ENCODE data around the gene OR7C2. TPM values are rescaled to one million over a fixed set of nuclear protein-coding genes. Genes with fewer than 3 reads are reported as not detected.

The OR7C2 gene
- not detected in 2 replicates for total RNA-seq

GRCh38 chr19:14941189-14941588, at the start of gene OR7C2:
Gene OR7C2 (plus strand): TSS chr19:14941489. CDS start chr19:14941489, 0 bp downstream.

DNA sequence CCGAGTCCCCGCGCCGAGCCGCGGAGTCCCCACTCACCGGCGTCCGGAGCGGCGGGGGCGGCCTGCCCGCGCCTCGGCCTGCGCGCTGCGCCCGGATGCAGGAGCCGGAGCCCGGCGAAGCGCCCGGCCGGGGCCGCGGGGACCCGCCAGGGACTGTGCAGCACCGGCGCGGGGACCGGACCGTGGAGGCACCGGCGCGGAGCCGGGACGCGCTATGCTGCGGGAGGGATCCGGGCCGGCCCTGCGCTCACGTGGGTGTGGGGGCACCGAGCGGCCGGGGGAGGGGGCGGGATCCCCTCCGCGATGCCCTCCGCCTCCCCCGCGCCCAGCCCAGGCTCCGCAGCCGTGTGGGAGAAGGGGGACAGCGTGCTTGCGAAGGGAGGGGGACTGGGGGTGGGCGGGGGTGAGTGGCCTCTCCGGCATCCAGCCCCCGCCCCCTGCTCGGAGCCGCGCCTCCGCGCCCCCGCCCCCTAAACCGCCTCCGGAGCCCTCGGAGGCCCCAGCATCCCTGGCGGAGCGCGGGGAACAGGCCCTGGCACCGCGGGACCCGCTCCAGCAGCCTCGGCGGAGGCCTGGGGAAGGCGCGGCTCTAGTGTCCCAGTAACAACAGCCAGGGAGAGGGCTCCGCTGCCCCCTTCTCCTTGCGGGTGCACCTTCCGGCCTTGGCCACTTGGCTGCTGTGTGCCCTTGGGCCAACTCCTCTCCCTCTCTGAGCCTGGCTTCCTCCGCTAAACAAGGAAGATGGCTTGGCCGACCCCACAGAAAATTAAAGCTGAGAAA, 38.4 kb downstream of the OR7C2 start, which contains the start of gene SLC1A6:
TSS of gene SLC1A6 (minus strand) at position 389 of the 780 bp plus-strand sequence. CDS start 6,954 bp downstream, outside the sequence.

Other genes starting within 250 kb of the OR7C2 start
- 0.51 TPM in 1 of 2 replicates, not detected in the other for gene ADGRE2, start 162.9 kb upstream of the OR7C2 start, total RNA-seq
- gene OR7A5, start 106.3 kb upstream of the OR7C2 start, total RNA-seq, result not detected in 2 replicates
- not detected in 2 replicates for gene OR7C1, start 106.3 kb upstream of the OR7C2 start, total RNA-seq
- not detected in 2 replicates for gene OR7A10, start 92.6 kb upstream of the OR7C2 start, total RNA-seq
- not detected in 2 replicates for gene OR7A17, start 55.4 kb upstream of the OR7C2 start, total RNA-seq
- not detected in 2 replicates for gene SLC1A6, start 38.4 kb downstream of the OR7C2 start, total RNA-seq
- not detected in 2 replicates for gene CASP14, start 108.0 kb downstream of the OR7C2 start, total RNA-seq
- gene OR1I1, start 140.7 kb downstream of the OR7C2 start, total RNA-seq, result not detected in 2 replicates
- gene SYDE1, start 165.9 kb downstream of the OR7C2 start, total RNA-seq, result 55.0 and 59.0 TPM in 2 replicates